SK-N-SH (cell line): ENCODE measurements around the gene XRCC5.

Experiments used
- GATA2 ChIP-seq: sonication (generic); formaldehyde crosslinking; IDR thresholded peaks from 2 replicates; pipeline ENCODE4 v1.5.0; 2020; ENCODE audit warnings: mild to moderate bottlenecking, missing genetic modification reagents
- SMC3 ChIP-seq: IDR thresholded peaks from 2 replicates; pipeline ENCODE4 v1.6.1; 2012; ENCODE audit warnings: low read depth, low read length, improper control_type of control experiment
- TF ChIP-seq, protein P1 (sequence below): fragments of 200-600 bp; sonication (generic); IDR thresholded peaks from 2 replicates; pipeline ENCODE4 v1.6.1; 2017; ENCODE audit warnings: antibody characterized with exemption, mild to moderate bottlenecking, moderate library complexity

DNA sequence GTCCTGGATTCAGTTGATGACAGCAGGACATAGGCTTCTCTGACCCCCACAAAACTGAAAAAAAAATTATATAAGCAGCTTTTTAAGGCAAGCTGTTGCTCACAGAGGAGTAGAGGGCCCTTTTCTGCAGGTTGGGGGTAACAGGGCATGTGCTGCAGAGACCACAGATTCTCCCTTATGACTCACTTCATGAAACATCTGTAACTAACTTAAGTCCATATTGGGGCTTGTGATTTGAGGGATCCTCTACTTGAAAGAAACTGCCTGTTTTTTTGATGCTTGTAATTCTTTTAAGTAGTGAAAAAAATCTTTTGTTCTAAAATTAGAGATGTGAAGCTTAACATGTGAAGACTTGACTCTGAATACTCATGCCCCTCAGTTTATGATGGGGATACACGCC lies 33.4 kb downstream of the XRCC5 start:
- TF ChIP-seq SMC3 (no peak), GATA2 (CRISPR knock-in tag) (no peak)
- TF ChIP-seq, protein P1, sequence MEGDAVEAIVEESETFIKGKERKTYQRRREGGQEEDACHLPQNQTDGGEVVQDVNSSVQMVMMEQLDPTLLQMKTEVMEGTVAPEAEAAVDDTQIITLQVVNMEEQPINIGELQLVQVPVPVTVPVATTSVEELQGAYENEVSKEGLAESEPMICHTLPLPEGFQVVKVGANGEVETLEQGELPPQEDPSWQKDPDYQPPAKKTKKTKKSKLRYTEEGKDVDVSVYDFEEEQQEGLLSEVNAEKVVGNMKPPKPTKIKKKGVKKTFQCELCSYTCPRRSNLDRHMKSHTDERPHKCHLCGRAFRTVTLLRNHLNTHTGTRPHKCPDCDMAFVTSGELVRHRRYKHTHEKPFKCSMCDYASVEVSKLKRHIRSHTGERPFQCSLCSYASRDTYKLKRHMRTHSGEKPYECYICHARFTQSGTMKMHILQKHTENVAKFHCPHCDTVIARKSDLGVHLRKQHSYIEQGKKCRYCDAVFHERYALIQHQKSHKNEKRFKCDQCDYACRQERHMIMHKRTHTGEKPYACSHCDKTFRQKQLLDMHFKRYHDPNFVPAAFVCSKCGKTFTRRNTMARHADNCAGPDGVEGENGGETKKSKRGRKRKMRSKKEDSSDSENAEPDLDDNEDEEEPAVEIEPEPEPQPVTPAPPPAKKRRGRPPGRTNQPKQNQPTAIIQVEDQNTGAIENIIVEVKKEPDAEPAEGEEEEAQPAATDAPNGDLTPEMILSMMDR, result no peak
